GM18498 (cell line): ENCODE results near the gene OR2T1.
"Not testable (repeated sequence)": the region's sequence is repeated elsewhere in the genome, so short reads cannot be mapped to it uniquely, and the experiment has no call there.

Source experiments
- ATAC-seq: cut with Tn5 transposase; IDR thresholded peaks from one replicate; pipeline ENCODE4 v1.9.1; 2021; ENCODE audit warnings: mild to moderate bottlenecking, moderate library complexity; ENCODE audit not compliant: unreplicated experiment

OR2T1 gene

GRCh38 chr1:248433811-248434415 is 31.1 kb downstream of the OR2T1 start:
- ATAC-seq, result not testable (repeated sequence)

GRCh38 chr1:248434913-248435312 is 32.1 kb downstream of the OR2T1 start:
- not testable (repeated sequence) for ATAC-seq

- ATAC-seq, result peak; percentile 81
Observed at GRCh38 chr1:248436303-248436702, 33.5 kb downstream of the OR2T1 start.

- not testable (repeated sequence) for ATAC-seq
Observed at GRCh38 chr1:248438668-248439067, 35.8 kb downstream of the OR2T1 start.

- peak; percentile 35 for ATAC-seq
Observed at GRCh38 chr1:248439283-248439682, 36.4 kb downstream of the OR2T1 start.

GRCh38 chr1:248442500-248443277 is 39.8 kb downstream of the OR2T1 start:
- not testable (repeated sequence) for ATAC-seq

- not testable (repeated sequence) for ATAC-seq
Observed at GRCh38 chr1:248444603-248445002, 41.8 kb downstream of the OR2T1 start.

- ATAC-seq, result not testable (repeated sequence)
Observed at GRCh38 chr1:248445399-248445798, 42.6 kb downstream of the OR2T1 start, which contains the start of gene OR2T2. Gene OR2T2, plus strand, starts transcription at chr1:248445637. Its CDS starts 7,161 bp downstream, at chr1:248452798.

GRCh38 chr1:248448409-248449074 is 45.7 kb downstream of the OR2T1 start:
- peak; percentile 55 for ATAC-seq

GRCh38 chr1:248449821-248450465 is 47.1 kb downstream of the OR2T1 start:
- not testable (repeated sequence) for ATAC-seq

GRCh38 chr1:248450466-248451145 is 47.8 kb downstream of the OR2T1 start:
- ATAC-seq, result peak; percentile 61

- ATAC-seq, result not testable (repeated sequence)
Observed at GRCh38 chr1:248453619-248454018, 50.8 kb downstream of the OR2T1 start.

GRCh38 chr1:248455045-248455444 is 52.2 kb downstream of the OR2T1 start:
- ATAC-seq, result not testable (repeated sequence)

- ATAC-seq, result not testable (repeated sequence)
Observed at GRCh38 chr1:248456635-248457034, 53.8 kb downstream of the OR2T1 start.
